ENCODE measurements around the gene ARMC8. TPM values are rescaled to one million over a fixed set of nuclear protein-coding genes. Genes with fewer than 3 reads are reported as not detected.

Gene ARMC8
- total and polyA plus RNA-seq, 2 donors = 29.2 to 39.6 TPM

GRCh38 chr3:138188013-138188730, 1.1 kb downstream of the ARMC8 start:
- H3K4me3 ChIP-seq (ENCODE audit: low read length in 2 of 2) = peak overlapping the region; percentile 84 to 99
- H3K9me3 ChIP-seq (ENCODE audit: control insufficient read depth in 2 of 2, insufficient read depth in 1 of 2, low read length in 1 of 2) = no peaks in the 10 kb centered on the region
- H3K27me3 ChIP-seq (ENCODE audit: control insufficient read depth in 2 of 2, insufficient read depth in 1 of 2, low read length in 1 of 2) = peaks cover 5 to 14% of the 10 kb centered on the region in 2 donors
- DNase-seq (ENCODE audit: low read depth in 6 of 9, low spot score in 9 of 9) = peak in 3 of 9 donors; percentile 26 to 33 (median 29)
- H3K27ac ChIP-seq (ENCODE audit: low read depth in 1 of 2, low read length in 1 of 2) = peak overlapping the region; percentile 79 to 92
- 13% methylated on average over 17 of the region's 17 CpGs for WGBS
- peaks cover 4 to 11% of the 10 kb centered on the region in 2 donors for H3K4me1 ChIP-seq (ENCODE audit: control insufficient read depth in 2 of 2, insufficient read depth in 2 of 2, low read length in 2 of 2)
- H3K36me3 ChIP-seq (ENCODE audit: control insufficient read depth in 2 of 2, insufficient read depth in 2 of 2, low read length in 1 of 2) = peaks cover 0 to 7% of the 10 kb centered on the region in 2 donors

- peaks cover 5 to 8% of the 10 kb centered on the region in 2 donors for H3K36me3 ChIP-seq (ENCODE audit: control insufficient read depth in 2 of 2, insufficient read depth in 2 of 2, low read length in 1 of 2)
- H3K9me3 ChIP-seq (ENCODE audit: control insufficient read depth in 2 of 2, insufficient read depth in 1 of 2, low read length in 1 of 2) = no peaks in the 10 kb centered on the region
- DNase-seq (ENCODE audit: low read depth in 6 of 9, low spot score in 9 of 9) = no peak
- no peaks in the 10 kb centered on the region for H3K27me3 ChIP-seq (ENCODE audit: control insufficient read depth in 2 of 2, insufficient read depth in 1 of 2, low read length in 1 of 2)
- WGBS = 98% methylated on average over 2 of the region's 2 CpGs
- no peak overlapping the region for H3K27ac ChIP-seq (ENCODE audit: low read depth in 1 of 2, low read length in 1 of 2)
- no peak overlapping the region for H3K4me3 ChIP-seq (ENCODE audit: low read length in 2 of 2)
- H3K4me1 ChIP-seq (ENCODE audit: control insufficient read depth in 2 of 2, insufficient read depth in 2 of 2, low read length in 2 of 2) = no peaks in the 10 kb centered on the region
Observed at GRCh38 chr3:138195481-138195880, 8.4 kb downstream of the ARMC8 start.

DNA sequence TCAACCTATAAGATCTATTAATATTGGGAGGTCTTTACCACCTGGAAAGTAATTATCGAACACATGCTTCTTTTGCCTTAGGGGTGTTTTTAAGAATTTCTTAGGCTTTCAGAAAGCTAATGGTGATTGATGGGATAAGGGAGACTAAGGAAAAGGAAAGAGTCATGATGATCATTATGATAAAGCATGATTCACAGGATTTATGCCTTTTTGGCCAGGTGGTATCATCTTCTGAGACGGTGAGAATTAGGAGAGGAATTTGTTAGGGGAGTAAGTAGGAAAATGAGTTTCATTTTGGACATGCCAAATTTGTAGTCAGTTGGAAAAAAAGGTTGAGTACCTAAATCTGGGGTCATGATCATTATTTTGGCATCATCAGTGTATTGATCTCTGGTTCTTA, 8.9 kb downstream of the ARMC8 start:
- DNase-seq (ENCODE audit: low read depth in 6 of 9, low spot score in 9 of 9) = no peak
- no peaks in the 10 kb centered on the region for H3K4me1 ChIP-seq (ENCODE audit: control insufficient read depth in 2 of 2, insufficient read depth in 2 of 2, low read length in 2 of 2)
- 99% methylated on average over 2 of the region's 2 CpGs for WGBS

DNA sequence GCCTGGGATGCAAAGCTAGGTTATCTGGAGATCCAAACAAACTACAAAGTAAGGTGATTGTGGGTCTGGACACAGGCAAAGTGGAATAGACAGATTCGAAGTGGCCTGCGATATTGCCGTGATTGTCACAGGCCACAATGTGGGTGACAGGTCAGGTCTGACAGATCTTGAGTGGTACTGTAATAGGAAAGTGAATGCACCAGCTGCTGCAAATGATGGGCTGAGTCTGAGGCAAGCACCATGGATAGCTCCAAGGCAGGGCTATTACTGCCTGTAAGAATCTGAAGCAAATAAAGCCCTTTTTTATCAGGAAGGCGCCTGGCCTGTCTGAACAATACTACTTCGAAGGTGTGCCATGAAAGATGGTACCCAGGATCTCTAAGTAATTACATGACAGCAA, 10.0 kb downstream of the ARMC8 start:
- Histone ChIP-seq H3K36me3 (ENCODE audit: control insufficient read depth in 2 of 2, insufficient read depth in 2 of 2, low read length in 1 of 2) (peaks cover 2 to 5% of the 10 kb centered on the region in 2 donors), H3K9me3 (ENCODE audit: control insufficient read depth in 2 of 2, insufficient read depth in 1 of 2, low read length in 1 of 2) (no peaks in the 10 kb centered on the region), H3K4me3 (ENCODE audit: low read length in 2 of 2) (no peak overlapping the region), H3K4me1 (ENCODE audit: control insufficient read depth in 2 of 2, insufficient read depth in 2 of 2, low read length in 2 of 2) (no peaks in the 10 kb centered on the region), H3K27ac (ENCODE audit: low read depth in 1 of 2, low read length in 1 of 2) (no peak overlapping the region), H3K27me3 (ENCODE audit: control insufficient read depth in 2 of 2, insufficient read depth in 1 of 2, low read length in 1 of 2) (no peaks in the 10 kb centered on the region)
- 96% methylated on average over 5 of the region's 5 CpGs for WGBS
- peak in 2 of 9 donors; percentile 18 to 24 for DNase-seq (ENCODE audit: low read depth in 6 of 9, low spot score in 9 of 9)

More for the DNA sequence above, 8.9 kb downstream of the ARMC8 start:
- no peaks in the 10 kb centered on the region for H3K27me3 ChIP-seq (ENCODE audit: control insufficient read depth in 2 of 2, insufficient read depth in 1 of 2, low read length in 1 of 2)
- H3K27ac ChIP-seq (ENCODE audit: low read depth in 1 of 2, low read length in 1 of 2) = no peak overlapping the region
- H3K9me3 ChIP-seq (ENCODE audit: control insufficient read depth in 2 of 2, insufficient read depth in 1 of 2, low read length in 1 of 2) = no peaks in the 10 kb centered on the region
- peaks cover 4 to 5% of the 10 kb centered on the region in 2 donors for H3K36me3 ChIP-seq (ENCODE audit: control insufficient read depth in 2 of 2, insufficient read depth in 2 of 2, low read length in 1 of 2)
- no peak overlapping the region for H3K4me3 ChIP-seq (ENCODE audit: low read length in 2 of 2)

DNA sequence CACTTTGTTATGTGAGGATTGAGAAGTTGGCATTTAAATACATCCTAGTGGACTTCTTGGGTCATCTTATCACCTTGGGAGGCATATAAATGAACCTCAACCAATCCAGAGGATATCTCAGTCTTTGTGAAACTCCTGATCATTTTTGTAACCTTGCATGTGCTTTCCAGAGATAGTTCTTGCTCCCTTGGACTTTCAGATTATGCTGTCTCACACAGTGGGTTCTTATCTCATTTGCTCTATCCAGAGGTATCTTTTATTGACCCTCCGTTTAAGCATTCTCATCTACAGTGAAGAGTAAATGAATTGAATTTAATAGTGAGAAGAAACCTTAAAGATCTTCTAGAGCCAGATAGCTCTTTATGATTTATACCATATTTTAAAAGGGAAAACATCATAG, 10.4 kb downstream of the ARMC8 start:
- 99% methylated on average over 1 of the region's 1 CpG for WGBS
- H3K27ac ChIP-seq (ENCODE audit: low read depth in 1 of 2, low read length in 1 of 2) = no peak overlapping the region
- H3K27me3 ChIP-seq (ENCODE audit: control insufficient read depth in 2 of 2, insufficient read depth in 1 of 2, low read length in 1 of 2) = no peaks in the 10 kb centered on the region
- H3K4me1 ChIP-seq (ENCODE audit: control insufficient read depth in 2 of 2, insufficient read depth in 2 of 2, low read length in 2 of 2) = no peaks in the 10 kb centered on the region
- no peak for DNase-seq (ENCODE audit: low read depth in 6 of 9, low spot score in 9 of 9)
- no peak overlapping the region for H3K4me3 ChIP-seq (ENCODE audit: low read length in 2 of 2)
- peaks cover 2 to 5% of the 10 kb centered on the region in 2 donors for H3K36me3 ChIP-seq (ENCODE audit: control insufficient read depth in 2 of 2, insufficient read depth in 2 of 2, low read length in 1 of 2)
- no peaks in the 10 kb centered on the region for H3K9me3 ChIP-seq (ENCODE audit: control insufficient read depth in 2 of 2, insufficient read depth in 1 of 2, low read length in 1 of 2)

DNA sequence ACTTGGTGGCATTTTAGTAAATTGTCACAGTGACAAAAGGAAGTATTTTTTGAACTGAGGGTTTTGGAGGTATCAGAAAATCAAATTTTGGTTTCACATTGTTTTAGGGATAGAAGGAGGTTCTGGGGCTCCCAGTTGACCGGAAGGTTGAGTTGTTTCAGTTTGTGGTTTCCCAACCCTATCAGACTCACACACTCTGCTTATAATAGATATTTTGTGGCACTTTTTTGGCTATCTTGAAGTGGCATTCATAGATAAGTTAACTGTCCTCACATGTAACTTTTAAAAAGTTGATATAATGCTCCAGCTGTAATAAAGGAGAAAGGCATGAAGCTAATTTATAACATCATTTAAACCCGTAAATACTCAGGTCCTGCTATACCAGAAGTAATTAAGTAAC, 12.8 kb downstream of the ARMC8 start:
- 45% methylated on average over 2 of the region's 2 CpGs for WGBS
- no peak for DNase-seq (ENCODE audit: low read depth in 6 of 9, low spot score in 9 of 9)
- H3K27ac ChIP-seq (ENCODE audit: low read depth in 1 of 2, low read length in 1 of 2) = no peak overlapping the region
- no peak overlapping the region for H3K4me3 ChIP-seq (ENCODE audit: low read length in 2 of 2)
- no peaks in the 10 kb centered on the region for H3K27me3 ChIP-seq (ENCODE audit: control insufficient read depth in 2 of 2, insufficient read depth in 1 of 2, low read length in 1 of 2)
- H3K36me3 ChIP-seq (ENCODE audit: control insufficient read depth in 2 of 2, insufficient read depth in 2 of 2, low read length in 1 of 2) = peaks cover 0 to 5% of the 10 kb centered on the region in 2 donors
- H3K4me1 ChIP-seq (ENCODE audit: control insufficient read depth in 2 of 2, insufficient read depth in 2 of 2, low read length in 2 of 2) = peaks cover 0 to 5% of the 10 kb centered on the region in 2 donors
- H3K9me3 ChIP-seq (ENCODE audit: control insufficient read depth in 2 of 2, insufficient read depth in 1 of 2, low read length in 1 of 2) = no peaks in the 10 kb centered on the region

DNA sequence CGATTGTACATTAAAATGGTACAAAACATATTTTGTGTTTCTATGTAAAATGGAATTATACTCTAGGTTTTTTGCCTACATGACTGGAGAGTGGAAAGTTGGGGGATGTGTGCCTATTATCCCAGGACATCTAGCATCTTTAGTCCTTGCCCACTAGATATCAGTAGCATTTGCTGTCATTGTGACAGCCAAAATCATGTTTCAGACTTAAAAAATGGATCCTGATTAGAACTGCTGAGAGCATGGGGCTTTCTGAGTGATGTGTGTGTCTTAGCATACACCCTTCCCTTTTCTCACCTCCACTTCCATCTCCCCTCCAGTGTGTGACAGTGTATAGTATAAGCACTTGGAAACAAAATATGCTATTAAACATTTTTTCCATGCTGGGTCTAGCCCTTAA, 13.3 kb downstream of the ARMC8 start:
- Histone ChIP-seq H3K36me3 (ENCODE audit: control insufficient read depth in 2 of 2, insufficient read depth in 2 of 2, low read length in 1 of 2) (peaks cover 0 to 5% of the 10 kb centered on the region in 2 donors), H3K4me3 (ENCODE audit: low read length in 2 of 2) (no peak overlapping the region), H3K9me3 (ENCODE audit: control insufficient read depth in 2 of 2, insufficient read depth in 1 of 2, low read length in 1 of 2) (no peaks in the 10 kb centered on the region), H3K27me3 (ENCODE audit: control insufficient read depth in 2 of 2, insufficient read depth in 1 of 2, low read length in 1 of 2) (no peaks in the 10 kb centered on the region), H3K4me1 (ENCODE audit: control insufficient read depth in 2 of 2, insufficient read depth in 2 of 2, low read length in 2 of 2) (peaks cover 0 to 5% of the 10 kb centered on the region in 2 donors), H3K27ac (ENCODE audit: low read depth in 1 of 2, low read length in 1 of 2) (no peak overlapping the region)
- no peak for DNase-seq (ENCODE audit: low read depth in 6 of 9, low spot score in 9 of 9)
- WGBS = 64% methylated on average over 1 of the region's 1 CpG

GRCh38 chr3:138202945-138203701, 16.0 kb downstream of the ARMC8 start:
- 82% methylated on average over 3 of the region's 3 CpGs for WGBS
- peak in 2 of 9 donors; percentile 8 to 13 for DNase-seq (ENCODE audit: low read depth in 6 of 9, low spot score in 9 of 9)
- H3K27ac ChIP-seq (ENCODE audit: low read depth in 1 of 2, low read length in 1 of 2) = no peak overlapping the region

GRCh38 chr3:138203938-138204337, 16.8 kb downstream of the ARMC8 start:
- Histone ChIP-seq H3K27ac (ENCODE audit: low read depth in 1 of 2, low read length in 1 of 2) (no peak overlapping the region), H3K4me3 (ENCODE audit: low read length in 2 of 2) (no peak overlapping the region), H3K4me1 (ENCODE audit: control insufficient read depth in 2 of 2, insufficient read depth in 2 of 2, low read length in 2 of 2) (peaks cover 0 to 5% of the 10 kb centered on the region in 2 donors), H3K36me3 (ENCODE audit: control insufficient read depth in 2 of 2, insufficient read depth in 2 of 2, low read length in 1 of 2) (peaks cover 0 to 10% of the 10 kb centered on the region in 2 donors), H3K27me3 (ENCODE audit: control insufficient read depth in 2 of 2, insufficient read depth in 1 of 2, low read length in 1 of 2) (no peaks in the 10 kb centered on the region), H3K9me3 (ENCODE audit: control insufficient read depth in 2 of 2, insufficient read depth in 1 of 2, low read length in 1 of 2) (no peaks in the 10 kb centered on the region)
- DNase-seq (ENCODE audit: low read depth in 6 of 9, low spot score in 9 of 9) = no peak
- whole genome bisulfite sequencing = 98% methylated on average over 4 of the region's 4 CpGs

More at GRCh38 chr3:138202945-138203701, 16.0 kb downstream of the ARMC8 start:
- Histone ChIP-seq H3K27me3 (ENCODE audit: control insufficient read depth in 2 of 2, insufficient read depth in 1 of 2, low read length in 1 of 2) (no peaks in the 10 kb centered on the region), H3K4me1 (ENCODE audit: control insufficient read depth in 2 of 2, insufficient read depth in 2 of 2, low read length in 2 of 2) (peaks cover 0 to 5% of the 10 kb centered on the region in 2 donors), H3K9me3 (ENCODE audit: control insufficient read depth in 2 of 2, insufficient read depth in 1 of 2, low read length in 1 of 2) (no peaks in the 10 kb centered on the region), H3K4me3 (ENCODE audit: low read length in 2 of 2) (no peak overlapping the region), H3K36me3 (ENCODE audit: control insufficient read depth in 2 of 2, insufficient read depth in 2 of 2, low read length in 1 of 2) (peaks cover 0 to 10% of the 10 kb centered on the region in 2 donors)

Measured in thymus (tissue), 11 donors.